Psoas muscle (tissue), 8 donors: ENCODE measurements around the gene SLFN11. TPM values are rescaled to one million over a fixed set of nuclear protein-coding genes. Genes with fewer than 3 reads are reported as not detected.
"Not testable (repeated sequence)": the region's sequence is repeated elsewhere in the genome, so short reads cannot be mapped to it uniquely, and the experiment has no call there.

Experiments used
- ATAC-seq, 4 donors: fragments of 200-7000 bp; cut with Tn5 transposase; one replicate each; pipeline ENCODE4 v1.9.1; 2020; ENCODE audit warnings: moderate library complexity in 3 of 4, mild to moderate bottlenecking in 2 of 4
- DNase-seq, 2 donors: peaks; one replicate each; pipeline ENCODE4 v3.0.0-alpha.2; 2020
- H3K27ac ChIP-seq: fragments of 200-600 bp; one replicate; pipeline ENCODE4 v1.8.0; 2022
- H3K27me3 ChIP-seq, 3 donors: fragments of 200-600 bp in 1 of 3; one replicate each; pipeline versions ENCODE4 v1.6.1 to v1.8.0; 2013 to 2022; ENCODE audit warnings: low read length in 2 of 3, mild to moderate bottlenecking in 2 of 3, moderate library complexity in 1 of 3; ENCODE audit not compliant: insufficient read depth in 3 of 3
- H3K36me3 ChIP-seq, 2 donors: fragments of 200-600 bp in 1 of 2; one replicate each; pipeline versions ENCODE4 v1.6.1 to v1.8.0; 2013 to 2022; ENCODE audit warnings: low read depth in 1 of 2, mild to moderate bottlenecking in 1 of 2, moderate library complexity in 1 of 2; ENCODE audit not compliant: insufficient read depth in 1 of 2
- H3K4me1 ChIP-seq: fragments of 200-600 bp; one replicate; pipeline ENCODE4 v1.8.0; 2022
- H3K4me3 ChIP-seq: fragments of 200-600 bp; one replicate; pipeline ENCODE4 v1.8.0; 2022; ENCODE audit warnings: mild to moderate bottlenecking
- H3K9me3 ChIP-seq: fragments of 200-600 bp; one replicate; pipeline ENCODE4 v1.8.0; 2022
- WGBS, 3 donors: extraction: QIAGEN DNeasy Blood & Tissue Kit; methylation state at CpG; one replicate each; pipeline versions ENCODE4 v1.1.6 to v1.1.7; 2013; 5-methylcytosine and 5-hydroxymethylcytosine counted together
- intact Hi-C, 2 donors: fragments of 100-400 bp; cut with DNase I; formaldehyde crosslinking; loops; one replicate each; pipeline versions ENCODE4 v1.11.0 to v1.14.2; 2022
- polyA plus RNA-seq, 3 donors: library from polyadenylated mRNA; stranded (reverse); fragments of 200-250 nt; gene quantifications; one replicate each; pipeline ENCODE4 v1.2.3, GENCODE V29; 2013
- total RNA-seq, 4 donors: library from RNA; stranded (reverse); fragmentation: NEBNext Ultra II Directional in 2 of 4; extraction: Animal tissue kit (Norgen Biotek cat#: 25700) in 2 of 4; gene quantifications; one replicate each; pipeline versions ENCODE4 v1.2.1 to v1.2.4, GENCODE V29; 2021 to 2023
- TF ChIP-seq, protein P1 (sequence below): fragments of 200-600 bp; IDR thresholded peaks from one replicate; pipeline ENCODE4 v1.8.0; 2022; ENCODE audit warnings: antibody characterized with exemption
- donor health status: healthy with polysubstance abuse.
- donor health status: DM: no; HTN: no; CAD: no; lungs with moderate emphysema.
- donor health status: Bipolar disorder and iron deficiency.
- donor health status: healthy.
- donor health status: DM: yes; HTN: yes; CAD: no.
- donor health status: DM: no; HTN: no; CAD: no.
- donor health status: DM: no; HTN: no; CAD: no.
- donor health status: DM: yes; HTN: yes; CAD: no.

Gene SLFN11
- total and polyA plus RNA-seq, 7 donors = 1.8 to 11.3 (median 7.0) TPM

DNA sequence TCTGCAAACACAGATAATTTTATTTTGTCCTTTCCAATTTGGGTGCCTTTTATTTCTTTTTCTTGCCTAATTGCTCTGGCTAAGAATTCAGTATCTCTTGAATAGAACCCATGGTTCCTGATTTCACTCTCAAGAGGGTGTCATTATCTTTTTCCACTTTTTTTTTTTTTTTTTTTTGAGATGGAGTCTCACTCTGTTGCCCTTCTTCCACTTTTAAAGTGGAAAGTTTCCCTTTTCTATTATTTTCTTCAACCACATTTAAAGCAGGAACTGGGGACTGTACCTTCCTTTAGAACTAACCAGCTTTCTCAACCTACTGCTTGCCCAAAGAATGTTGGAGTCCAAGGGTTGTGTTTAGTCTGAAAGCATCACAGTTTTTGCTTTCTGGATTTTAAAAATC lies 31.1 kb downstream of the SLFN11 start:
- no peak for ATAC-seq
- no peak overlapping the region for H3K4me3 ChIP-seq
- no peak overlapping the region for H3K27ac ChIP-seq
- H3K36me3 ChIP-seq = no peaks in the 10 kb centered on the region
- TF ChIP-seq, protein P1, sequence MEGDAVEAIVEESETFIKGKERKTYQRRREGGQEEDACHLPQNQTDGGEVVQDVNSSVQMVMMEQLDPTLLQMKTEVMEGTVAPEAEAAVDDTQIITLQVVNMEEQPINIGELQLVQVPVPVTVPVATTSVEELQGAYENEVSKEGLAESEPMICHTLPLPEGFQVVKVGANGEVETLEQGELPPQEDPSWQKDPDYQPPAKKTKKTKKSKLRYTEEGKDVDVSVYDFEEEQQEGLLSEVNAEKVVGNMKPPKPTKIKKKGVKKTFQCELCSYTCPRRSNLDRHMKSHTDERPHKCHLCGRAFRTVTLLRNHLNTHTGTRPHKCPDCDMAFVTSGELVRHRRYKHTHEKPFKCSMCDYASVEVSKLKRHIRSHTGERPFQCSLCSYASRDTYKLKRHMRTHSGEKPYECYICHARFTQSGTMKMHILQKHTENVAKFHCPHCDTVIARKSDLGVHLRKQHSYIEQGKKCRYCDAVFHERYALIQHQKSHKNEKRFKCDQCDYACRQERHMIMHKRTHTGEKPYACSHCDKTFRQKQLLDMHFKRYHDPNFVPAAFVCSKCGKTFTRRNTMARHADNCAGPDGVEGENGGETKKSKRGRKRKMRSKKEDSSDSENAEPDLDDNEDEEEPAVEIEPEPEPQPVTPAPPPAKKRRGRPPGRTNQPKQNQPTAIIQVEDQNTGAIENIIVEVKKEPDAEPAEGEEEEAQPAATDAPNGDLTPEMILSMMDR = no peak
- no peak for DNase-seq
- intact Hi-C loops = no loop called here
- peaks cover 0 to 24% (median 3%) of the 10 kb centered on the region in 3 donors for H3K27me3 ChIP-seq
- peaks cover 9% of the 10 kb centered on the region for H3K4me1 ChIP-seq
- no peaks in the 10 kb centered on the region for H3K9me3 ChIP-seq

DNA sequence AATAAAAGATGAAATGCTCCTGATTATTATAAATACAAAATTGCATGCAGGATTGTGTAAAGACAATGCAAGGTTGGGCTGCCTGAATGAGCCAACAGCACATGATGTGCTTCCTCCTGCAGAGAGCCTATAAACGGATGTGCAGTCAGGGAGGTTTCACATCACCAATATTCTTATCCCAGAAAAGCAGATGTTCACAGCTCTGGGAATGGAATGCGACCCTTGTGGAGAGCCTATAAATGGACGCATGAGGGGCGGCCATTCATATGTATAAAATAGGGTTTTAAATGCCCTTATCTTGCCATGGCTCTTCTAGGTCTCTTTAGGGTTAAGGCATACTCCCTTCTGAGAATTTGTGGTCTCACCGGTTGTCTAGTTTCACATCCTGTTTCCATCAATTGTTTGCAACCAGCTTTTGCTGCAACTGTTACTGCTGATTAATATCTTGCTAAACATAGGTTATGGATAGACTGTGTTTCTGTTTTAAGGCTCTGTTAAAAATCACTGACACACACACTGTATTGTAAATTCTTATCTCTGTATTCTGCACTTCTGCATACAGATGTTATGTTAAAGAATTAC lies 31.9 kb downstream of the SLFN11 start:
- intact Hi-C loops = no loop called here
- Histone ChIP-seq H3K4me1 (peaks cover 3% of the 10 kb centered on the region), H3K36me3 (no peaks in the 10 kb centered on the region), H3K4me3 (no peak overlapping the region), H3K27ac (no peak overlapping the region), H3K27me3 (peaks cover 0 to 16% (median 3%) of the 10 kb centered on the region in 3 donors), H3K9me3 (no peaks in the 10 kb centered on the region)
- WGBS, 3 donors = 49 to 63% (median 52%) methylated on average over 5 of the region's 5 CpGs
- TF ChIP-seq, protein P1 = no peak
- ATAC-seq = no peak
- DNase-seq = no peak

DNA sequence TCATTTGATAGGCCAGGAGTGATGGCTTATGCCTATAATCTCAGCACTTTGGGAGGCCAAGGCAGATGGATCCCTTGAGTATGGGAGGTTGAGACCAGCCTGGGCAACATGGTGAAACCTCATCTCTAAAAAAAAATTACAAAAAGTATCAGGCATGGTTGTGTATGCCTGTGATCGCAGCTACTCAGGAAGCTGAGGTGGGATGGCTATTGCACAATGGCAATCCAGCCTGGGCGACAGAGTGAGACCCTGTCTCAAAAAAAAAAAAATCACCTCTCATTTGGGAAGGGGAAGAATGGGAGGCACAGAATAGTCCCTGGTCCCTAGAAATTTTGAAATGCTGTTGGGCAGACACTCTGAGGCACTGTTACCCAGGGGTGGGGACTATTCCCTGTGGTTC lies 35.2 kb downstream of the SLFN11 start:
- Histone ChIP-seq H3K4me3 (no peak overlapping the region), H3K4me1 (no peaks in the 10 kb centered on the region), H3K9me3 (no peaks in the 10 kb centered on the region), H3K36me3 (peaks cover 0 to 3% of the 10 kb centered on the region in 2 donors), H3K27ac (no peak overlapping the region), H3K27me3 (no peaks in the 10 kb centered on the region)
- WGBS, 3 donors = 73 to 82% (median 76%) methylated on average over 2 of the region's 2 CpGs
- no peak for DNase-seq
- intact Hi-C loops = no loop called here
- ATAC-seq = no peak
- TF ChIP-seq, protein P1 = no peak

DNA sequence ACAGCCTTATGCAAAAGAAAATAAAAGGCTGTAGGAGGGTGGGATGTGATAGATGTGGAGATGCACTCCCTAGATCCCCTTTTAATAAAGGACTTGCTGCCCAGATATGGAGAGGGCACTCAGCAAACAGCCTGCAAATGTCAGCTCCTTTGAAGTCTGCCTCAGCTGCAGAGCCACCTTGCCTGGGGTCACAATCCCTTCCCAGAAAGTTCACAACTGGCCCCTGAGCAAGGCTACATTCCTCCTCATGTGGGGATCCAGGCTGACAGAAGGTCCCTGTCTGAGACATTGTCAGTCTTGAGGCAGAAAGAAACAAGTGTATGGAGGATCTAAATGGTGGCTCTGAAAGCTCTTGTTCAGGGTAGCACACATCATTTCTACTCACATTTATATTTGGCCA lies 36.1 kb downstream of the SLFN11 start:
- ATAC-seq (no peak), DNase-seq (no peak)
- H3K27ac ChIP-seq = no peak overlapping the region
- intact Hi-C loops = no loop called here
- peaks cover 6% of the 10 kb centered on the region for H3K4me1 ChIP-seq
- H3K9me3 ChIP-seq = no peaks in the 10 kb centered on the region
- H3K4me3 ChIP-seq = no peak overlapping the region
- H3K27me3 ChIP-seq = no peaks in the 10 kb centered on the region
- peaks cover 0 to 3% of the 10 kb centered on the region in 2 donors for H3K36me3 ChIP-seq
- TF ChIP-seq, protein P1 = no peak

DNA sequence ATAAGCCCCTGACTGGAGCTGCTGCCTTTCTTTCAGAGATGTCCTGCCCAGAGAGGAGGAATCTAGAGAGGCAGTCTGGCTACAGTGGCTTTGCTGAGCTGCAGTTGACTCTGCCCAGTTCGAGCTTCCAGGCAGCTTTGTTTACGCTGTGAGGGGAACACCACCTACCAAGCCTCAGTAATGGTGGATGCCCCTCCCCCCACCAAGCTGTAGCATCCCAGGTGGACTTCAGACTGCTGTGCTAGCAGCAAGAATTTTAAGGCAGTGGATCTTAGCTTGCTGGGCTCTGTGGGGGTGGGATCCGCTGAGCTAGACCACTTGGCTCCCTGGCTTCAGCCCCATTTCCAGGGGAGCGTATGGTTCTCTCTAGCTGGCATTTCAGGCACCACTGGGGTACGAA lies 39.8 kb downstream of the SLFN11 start:
- WGBS, 3 donors = 77 to 84% (median 79%) methylated on average over 5 of the region's 5 CpGs
- H3K27me3 ChIP-seq, intact Hi-C loops, DNase-seq, ATAC-seq, H3K4me3 ChIP-seq, H3K9me3 ChIP-seq, H3K27ac ChIP-seq, H3K36me3 ChIP-seq, H3K4me1 ChIP-seq: not testable (repeated sequence)
